GM18951 (cell line): Measurements from ENCODE around the gene ATP6V0A1.
"Not testable (repeated sequence)": the region's sequence is repeated elsewhere in the genome, so short reads cannot be mapped to it uniquely, and the experiment has no call there.

Experiments
- POLR2A ChIP-seq: IDR thresholded peaks from 4 replicates; pipeline ENCODE4 v1.6.1; 2011; ENCODE audit warnings: mild to moderate bottlenecking; ENCODE audit not compliant: insufficient read length, insufficient read depth; ENCODE audit errors: extremely low read depth
- in situ Hi-C: fragments of 300-500 bp; cut with MboI; formaldehyde crosslinking; loops from one replicate; pipeline ENCODE4 v1.12.0; 2022; ENCODE audit warnings: low sequenced_read_pairs, mixed read lengths, inconsistent platforms; ENCODE audit not compliant: unreplicated experiment

ATP6V0A1 gene

DNA sequence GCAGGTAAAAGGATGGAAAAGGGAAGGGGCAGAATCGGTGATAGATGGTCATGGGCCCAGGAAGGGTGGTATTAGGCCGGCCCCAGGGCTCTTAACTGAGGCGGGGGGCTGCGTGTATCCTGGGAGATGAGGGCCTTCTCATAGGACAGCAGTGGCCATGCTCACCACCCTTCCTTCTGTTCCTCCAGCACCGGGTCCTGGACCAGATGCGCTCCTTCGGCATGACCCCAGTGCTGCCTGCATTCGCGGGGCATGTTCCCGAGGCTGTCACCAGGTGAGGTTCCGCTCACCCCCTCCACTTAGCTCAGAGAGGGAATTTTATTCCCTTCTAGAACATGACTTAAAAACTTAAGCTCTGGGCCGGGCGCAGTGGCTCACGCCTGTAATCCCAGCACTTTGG, 79.8 kb downstream of the ATP6V0A1 start:
- no peak for TF ChIP-seq POLR2A
- in situ Hi-C loops, result no loop called here

DNA sequence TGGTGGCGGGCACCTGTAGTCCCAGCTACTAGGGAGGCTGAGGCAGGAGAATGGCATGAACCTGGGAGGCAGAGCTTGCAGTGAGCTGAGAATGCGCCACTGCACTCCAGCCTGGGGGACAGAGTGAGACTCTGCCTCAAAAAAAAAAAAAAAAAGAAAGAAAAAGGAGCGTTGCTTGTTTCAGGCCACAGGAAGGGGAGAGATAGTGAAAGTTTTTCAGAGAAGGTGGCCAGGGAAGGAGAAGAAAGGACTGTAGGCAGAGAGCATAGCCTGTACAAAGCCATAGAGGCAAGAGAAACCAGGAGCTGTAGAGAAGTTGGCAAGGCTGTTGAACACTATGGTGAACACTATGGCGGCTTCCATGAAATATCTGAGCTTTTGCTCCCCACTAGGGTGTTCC, 81.9 kb downstream of the ATP6V0A1 start:
- in situ Hi-C loops, result not testable (repeated sequence)

DNA sequence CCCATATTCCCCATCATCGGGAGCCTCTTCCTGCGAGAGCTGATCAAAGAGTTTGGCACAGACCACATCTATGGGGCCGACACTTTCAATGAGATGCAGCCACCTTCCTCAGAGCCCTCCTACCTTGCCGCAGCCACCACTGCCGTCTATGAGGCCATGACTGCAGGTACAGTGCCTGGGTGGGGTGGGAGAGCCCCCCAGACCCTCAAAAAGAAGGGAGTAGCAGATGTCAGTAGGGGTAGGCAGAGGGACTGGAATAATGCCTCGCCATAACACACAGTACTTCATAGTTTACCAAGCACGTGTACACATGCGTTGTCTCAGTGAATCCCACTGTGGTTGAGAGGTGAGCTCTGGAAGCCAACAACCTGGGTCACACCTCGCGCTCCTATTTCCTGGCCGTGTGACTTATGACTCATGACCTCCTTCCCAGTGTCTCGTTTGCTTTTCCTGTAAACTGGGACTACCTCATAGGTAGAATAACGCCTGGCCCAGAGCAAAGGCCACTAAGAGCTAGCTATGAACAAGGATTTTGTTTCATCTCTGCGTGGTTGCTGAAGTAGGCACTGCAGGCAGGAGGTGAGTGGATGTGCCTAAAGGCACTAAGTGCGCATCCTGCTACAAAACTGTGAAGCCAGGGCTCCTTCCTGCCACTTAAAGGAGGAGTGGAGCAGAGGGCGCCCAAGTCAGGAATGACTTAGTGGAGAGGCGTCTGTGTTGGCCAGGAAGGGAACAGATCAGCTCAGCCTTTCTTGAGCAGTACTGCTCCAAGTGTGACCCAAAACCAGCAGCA, 82.6 kb downstream of the ATP6V0A1 start:
- TF ChIP-seq POLR2A, result no peak

GRCh38 chr17:42543190-42544079, 84.8 kb downstream of the ATP6V0A1 start:
- in situ Hi-C loops, result no loop called here
- no peak for TF ChIP-seq POLR2A

More for the DNA sequence above, 82.6 kb downstream of the ATP6V0A1 start:
- in situ Hi-C loops, result no loop called here

GRCh38 chr17:42544874-42545283, 86.2 kb downstream of the ATP6V0A1 start:
- TF ChIP-seq POLR2A, result no peak
- in situ Hi-C loops, result no loop called here

DNA sequence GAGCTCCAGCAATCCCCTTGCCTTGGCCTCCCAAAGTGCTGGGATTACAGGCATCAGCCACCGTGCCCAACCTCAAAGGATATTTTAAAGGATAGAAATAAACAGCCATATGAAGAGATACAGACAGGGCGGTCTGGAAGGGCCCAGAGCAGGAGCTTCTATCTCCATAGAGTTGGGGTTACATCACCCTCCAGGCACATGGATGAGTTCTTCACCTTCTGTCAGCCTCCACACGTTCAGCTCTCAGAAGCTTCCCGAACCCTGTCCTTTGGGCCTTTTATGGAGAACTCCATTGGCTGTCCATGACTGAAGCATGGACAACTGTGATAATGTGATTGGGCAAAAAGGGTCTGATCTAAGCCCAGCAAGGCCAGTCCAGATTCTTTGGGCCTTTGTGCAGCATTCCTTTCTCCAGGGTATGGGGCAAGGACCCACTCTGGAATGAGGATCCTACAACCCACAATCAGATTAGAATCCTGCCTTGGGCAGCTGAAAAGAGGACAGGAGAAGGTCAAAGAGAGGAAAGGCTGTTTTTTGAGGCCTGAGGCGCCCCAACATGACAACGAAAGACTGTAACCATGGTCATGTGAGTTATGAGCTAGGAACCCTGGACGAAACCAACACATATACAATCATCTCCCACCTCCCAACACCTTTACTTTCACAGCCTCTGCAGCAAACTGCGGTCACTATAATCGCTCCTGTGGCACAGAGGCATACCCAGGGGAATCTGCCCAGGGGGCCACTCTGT, 87.3 kb downstream of the ATP6V0A1 start:
- in situ Hi-C loops, result not testable (repeated sequence)

DNA sequence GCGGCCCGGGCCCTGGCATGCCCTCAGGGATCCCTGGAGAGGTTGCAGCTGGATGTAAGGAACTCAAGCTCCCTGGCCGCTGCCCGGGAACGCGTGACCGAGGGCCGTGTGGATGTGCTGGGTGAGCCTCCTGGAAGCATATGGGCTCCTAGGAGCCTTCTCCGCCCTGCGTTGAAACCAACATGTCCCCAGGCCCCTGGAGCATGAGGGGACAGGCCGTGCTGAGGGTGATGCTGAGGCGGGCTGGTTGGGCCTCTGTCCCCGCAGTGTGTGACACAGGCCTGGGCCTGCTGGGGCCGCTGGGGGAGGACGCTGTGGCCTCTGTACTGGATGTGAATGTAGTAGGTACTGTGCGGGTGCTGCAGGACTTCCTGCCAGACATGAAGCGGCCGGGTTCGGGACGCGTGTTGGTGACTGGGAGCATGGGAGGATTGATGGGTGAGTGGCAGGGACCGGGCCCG, 88.4 kb downstream of the ATP6V0A1 start:
- no peak for TF ChIP-seq POLR2A

GRCh38 chr17:42547698-42548069, 89.0 kb downstream of the ATP6V0A1 start:
- no peak for TF ChIP-seq POLR2A
- in situ Hi-C loops, result no loop called here

More for the DNA sequence above, 88.4 kb downstream of the ATP6V0A1 start:
- in situ Hi-C loops, result no loop called here

DNA sequence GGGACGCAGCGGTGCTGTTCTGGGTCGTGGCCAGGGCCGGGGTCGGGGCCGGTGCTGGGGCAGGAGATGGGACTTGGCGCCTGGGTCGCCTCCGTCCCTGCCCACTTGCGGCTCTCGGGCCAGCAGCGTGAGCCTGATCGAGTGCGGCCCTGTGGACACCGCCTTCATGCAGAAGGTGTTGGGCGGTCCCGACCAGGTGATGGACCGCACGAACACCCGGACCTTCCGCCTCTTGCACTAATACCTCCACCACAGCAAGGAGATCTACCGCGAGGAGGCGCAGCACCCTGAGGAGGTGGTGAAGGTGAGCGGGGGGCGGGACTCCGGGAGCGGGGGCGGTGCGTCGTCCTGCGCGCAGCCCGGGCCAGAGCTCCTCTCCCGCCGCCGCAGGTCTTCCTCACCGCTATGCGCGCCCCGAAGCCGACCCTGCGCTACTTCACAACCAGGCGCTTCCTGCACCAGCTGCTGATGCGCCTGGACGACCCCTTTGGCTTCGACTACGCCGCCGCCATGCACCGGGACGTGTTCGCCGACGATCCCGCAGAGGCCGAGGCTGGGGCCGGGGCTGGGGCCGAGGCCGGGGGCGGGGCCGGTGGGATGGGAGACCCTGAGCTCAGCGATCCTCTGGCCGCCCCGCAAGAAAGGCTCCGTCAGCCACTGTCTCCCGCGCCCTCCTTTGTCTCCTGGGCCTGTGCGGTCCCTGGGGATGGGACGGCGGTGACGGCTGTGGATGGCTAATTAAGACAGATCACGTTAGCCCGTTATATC, 89.6 kb downstream of the ATP6V0A1 start:
- in situ Hi-C loops, result no loop called here
- no peak for TF ChIP-seq POLR2A

- no peak for TF ChIP-seq POLR2A
- in situ Hi-C loops, result no loop called here
Measured at GRCh38 chr17:42548993-42549755, 90.5 kb downstream of the ATP6V0A1 start.

DNA sequence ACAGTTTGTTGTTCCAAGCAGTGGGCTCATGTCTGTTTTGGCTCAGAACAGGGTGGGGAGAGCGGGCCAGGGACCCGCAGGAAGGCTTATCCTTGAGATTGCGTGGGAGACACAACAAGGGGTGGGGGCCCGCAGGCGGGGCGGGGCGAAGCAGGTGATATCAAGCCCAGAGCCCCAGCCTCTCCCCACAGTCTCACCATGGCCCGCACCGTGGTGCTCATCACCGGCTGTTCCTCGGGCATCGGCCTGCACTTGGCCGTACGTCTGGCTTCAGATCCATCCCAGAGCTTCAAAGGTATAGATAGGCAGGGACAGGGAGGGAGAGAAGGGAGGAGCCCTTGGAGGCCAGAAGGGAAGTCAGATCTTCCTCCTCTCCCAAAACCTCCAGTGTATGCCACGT, 94.1 kb downstream of the ATP6V0A1 start, which contains the start of gene HSD17B1:
Gene HSD17B1, plus strand, starts transcription at position 188 of the 400 bp plus-strand sequence. Its CDS starts 11 bp downstream, at position 199.
- in situ Hi-C loops, result not testable (repeated sequence)

- in situ Hi-C loops, result no loop called here
- no peak for TF ChIP-seq POLR2A
Measured at GRCh38 chr17:42553161-42553818, 94.6 kb downstream of the ATP6V0A1 start.
